ENCODE measurements around the gene CRTC1.
"Not testable (repeated sequence)": the region's sequence is repeated elsewhere in the genome, so short reads cannot be mapped to it uniquely, and the experiment has no call there.

CRTC1 gene

DNA sequence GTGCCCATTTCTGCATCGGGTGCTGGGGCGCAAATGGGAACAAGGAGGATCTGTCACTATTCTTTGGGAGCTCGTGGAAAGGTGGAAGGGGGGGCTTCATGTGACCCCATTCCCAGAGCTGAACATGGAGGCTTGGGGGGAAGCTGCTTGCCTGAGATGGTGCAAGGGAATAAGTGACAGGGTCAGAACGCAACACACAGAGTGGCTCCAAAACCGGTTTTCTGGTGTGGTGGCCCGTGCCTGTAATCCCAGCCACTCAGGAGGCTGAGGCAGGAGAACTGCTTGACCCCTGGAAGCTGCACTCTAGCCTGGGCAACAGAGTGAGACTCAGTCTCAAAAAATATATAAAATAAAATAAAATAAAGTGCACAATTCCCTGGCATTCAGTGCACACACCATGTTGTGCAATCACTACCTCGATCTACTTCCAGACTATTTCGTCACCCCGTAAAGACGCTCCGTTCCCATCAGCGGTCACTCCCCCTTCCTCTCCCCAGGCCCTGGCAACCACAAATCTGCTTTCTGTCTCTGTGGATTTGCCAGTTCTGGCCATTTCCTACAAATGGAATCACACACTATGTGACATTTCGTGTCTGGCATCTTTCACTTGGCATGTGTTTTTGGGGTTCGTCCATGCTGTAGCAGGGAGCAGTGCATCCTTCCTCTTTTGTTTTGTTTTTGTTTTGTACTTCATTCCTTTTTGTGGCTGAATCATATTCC is 125.8 kb downstream of the CRTC1 start:
- POLR2A ChIA-PET (ENCODE audit: low non-redundant PET): no interaction called here
- CTCF ChIA-PET: interaction anchor here (0.6 kb wide), 1 partner anchor 37 kb away, joined by 3 read pairs; no protein-coding TSS in a partner anchor
- H3K27ac ChIP-seq: peak overlapping the region; percentile 69
- DNase-seq (ENCODE audit: low spot score): no peak
- TF ChIP-seq, protein P1, sequence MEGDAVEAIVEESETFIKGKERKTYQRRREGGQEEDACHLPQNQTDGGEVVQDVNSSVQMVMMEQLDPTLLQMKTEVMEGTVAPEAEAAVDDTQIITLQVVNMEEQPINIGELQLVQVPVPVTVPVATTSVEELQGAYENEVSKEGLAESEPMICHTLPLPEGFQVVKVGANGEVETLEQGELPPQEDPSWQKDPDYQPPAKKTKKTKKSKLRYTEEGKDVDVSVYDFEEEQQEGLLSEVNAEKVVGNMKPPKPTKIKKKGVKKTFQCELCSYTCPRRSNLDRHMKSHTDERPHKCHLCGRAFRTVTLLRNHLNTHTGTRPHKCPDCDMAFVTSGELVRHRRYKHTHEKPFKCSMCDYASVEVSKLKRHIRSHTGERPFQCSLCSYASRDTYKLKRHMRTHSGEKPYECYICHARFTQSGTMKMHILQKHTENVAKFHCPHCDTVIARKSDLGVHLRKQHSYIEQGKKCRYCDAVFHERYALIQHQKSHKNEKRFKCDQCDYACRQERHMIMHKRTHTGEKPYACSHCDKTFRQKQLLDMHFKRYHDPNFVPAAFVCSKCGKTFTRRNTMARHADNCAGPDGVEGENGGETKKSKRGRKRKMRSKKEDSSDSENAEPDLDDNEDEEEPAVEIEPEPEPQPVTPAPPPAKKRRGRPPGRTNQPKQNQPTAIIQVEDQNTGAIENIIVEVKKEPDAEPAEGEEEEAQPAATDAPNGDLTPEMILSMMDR (conservative IDR thresholded peaks at IDR 0.05; ENCODE audit: low read depth): no peak

DNA sequence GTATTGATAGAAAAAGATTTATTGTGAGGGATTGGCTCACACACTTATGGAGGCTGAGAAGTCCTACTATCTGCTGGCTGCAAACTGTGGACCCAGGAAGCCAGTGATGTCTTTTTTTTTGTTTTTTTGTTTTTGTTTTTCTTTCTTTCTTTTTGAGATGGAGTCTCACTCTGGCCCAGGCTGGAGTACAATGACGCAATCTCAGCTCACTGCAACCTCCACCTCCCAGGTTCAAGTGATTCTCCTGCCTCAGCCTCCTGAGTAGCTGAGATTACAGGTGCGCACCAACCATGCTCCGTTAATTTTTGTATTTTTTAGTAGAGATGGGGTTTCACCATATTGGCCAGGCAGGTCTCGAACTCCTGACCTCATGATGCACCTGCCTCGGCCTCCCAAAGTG is 128.2 kb downstream of the CRTC1 start:
- DNase-seq (ENCODE audit: low spot score); H3K27ac ChIP-seq; POLR2A ChIA-PET (ENCODE audit: low non-redundant PET): not testable (repeated sequence)
- CTCF ChIA-PET: interaction anchor here (0.5 kb wide), 1 partner anchor 159 kb away, joined by 3 read pairs; no protein-coding TSS in a partner anchor

DNA sequence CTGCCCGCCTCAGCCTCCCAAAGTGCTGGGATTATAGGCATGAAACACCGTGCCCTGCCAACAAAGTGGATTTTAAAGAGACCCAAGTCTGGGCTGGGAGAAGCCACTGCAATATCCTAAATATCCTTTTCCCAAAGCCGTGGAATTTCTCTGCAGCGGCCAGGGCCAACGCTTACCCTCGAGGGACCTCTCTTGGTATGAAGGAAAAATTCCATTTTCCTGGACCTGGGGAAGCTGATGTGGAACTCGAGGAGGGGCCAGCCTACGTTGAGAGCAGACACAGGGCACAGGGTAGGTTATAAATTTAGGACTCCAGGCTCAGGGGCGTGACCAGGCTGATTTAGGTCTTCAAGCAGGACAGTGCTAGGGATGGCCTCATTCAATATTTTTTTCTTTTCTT is 130.6 kb downstream of the CRTC1 start:
- no peak overlapping the region for H3K27ac ChIP-seq
- ChIA-PET CTCF (no interaction called here), POLR2A (ENCODE audit: low non-redundant PET) (no interaction called here)
- no peak for DNase-seq (ENCODE audit: low spot score)
- TF ChIP-seq, protein P1 (conservative IDR thresholded peaks at IDR 0.05; ENCODE audit: low read depth): no peak

GRCh38 chr19:18815673-18816072 is 132.2 kb downstream of the CRTC1 start:
- POLR2A ChIA-PET (ENCODE audit: low non-redundant PET): no interaction called here
- TF ChIP-seq, protein P1 (conservative IDR thresholded peaks at IDR 0.05; ENCODE audit: low read depth): no peak
- no peak overlapping the region for H3K27ac ChIP-seq
- CTCF ChIA-PET: interaction anchor here (0.5 kb wide), 1 partner anchor 101 kb away, joined by 3 read pairs; no protein-coding TSS in a partner anchor
- no peak for DNase-seq (ENCODE audit: low spot score)

- H3K27ac ChIP-seq; DNase-seq (ENCODE audit: low spot score); CTCF ChIA-PET; POLR2A ChIA-PET (ENCODE audit: low non-redundant PET): not testable (repeated sequence)
These were observed 133.2 kb downstream of the CRTC1 start for GRCh38 chr19:18816645-18817044.

DNA sequence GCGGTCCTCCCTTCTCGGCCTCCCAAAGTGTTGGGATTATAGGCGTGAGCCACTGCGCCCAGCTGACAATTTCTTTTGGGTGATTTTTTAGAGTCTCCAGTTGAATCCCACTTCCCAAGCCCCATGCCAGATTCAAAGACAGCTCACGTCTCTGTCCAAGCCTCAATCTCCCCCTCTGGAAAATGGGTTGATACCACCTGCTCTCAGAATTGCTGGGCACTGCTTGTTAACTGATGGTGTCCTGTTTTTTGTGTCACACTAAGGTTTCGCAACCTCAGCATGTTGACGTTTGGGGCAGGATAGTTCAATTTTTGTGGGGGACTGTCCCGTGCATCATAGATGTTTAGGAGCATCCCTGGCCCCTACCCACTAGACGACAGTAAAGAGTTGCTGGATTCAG is 134.1 kb downstream of the CRTC1 start:
- CTCF ChIA-PET: no interaction called here
- H3K27ac ChIP-seq: no peak overlapping the region
- TF ChIP-seq, protein P1 (conservative IDR thresholded peaks at IDR 0.05; ENCODE audit: low read depth): no peak
- no peak for DNase-seq (ENCODE audit: low spot score)
- POLR2A ChIA-PET (ENCODE audit: low non-redundant PET): interaction anchor here (0.7 kb wide), 1 partner anchor 15 kb away, joined by 4 read pairs; no protein-coding TSS in a partner anchor

- H3K27ac ChIP-seq: no peak overlapping the region
- CTCF ChIA-PET: interaction anchor here (0.5 kb wide), 1 partner anchor 500 kb away, joined by 4 read pairs; no protein-coding TSS in a partner anchor
- DNase-seq (ENCODE audit: low spot score): no peak
- POLR2A ChIA-PET (ENCODE audit: low non-redundant PET): no interaction called here
- TF ChIP-seq, protein P1 (conservative IDR thresholded peaks at IDR 0.05; ENCODE audit: low read depth): no peak
These were observed 145.3 kb downstream of the CRTC1 start for GRCh38 chr19:18828786-18829185.
